ENCODE data around the gene COL19A1.
"Not testable (repeated sequence)": the region's sequence is repeated elsewhere in the genome, so short reads cannot be mapped to it uniquely, and the experiment has no call there.

Gene COL19A1

DNA sequence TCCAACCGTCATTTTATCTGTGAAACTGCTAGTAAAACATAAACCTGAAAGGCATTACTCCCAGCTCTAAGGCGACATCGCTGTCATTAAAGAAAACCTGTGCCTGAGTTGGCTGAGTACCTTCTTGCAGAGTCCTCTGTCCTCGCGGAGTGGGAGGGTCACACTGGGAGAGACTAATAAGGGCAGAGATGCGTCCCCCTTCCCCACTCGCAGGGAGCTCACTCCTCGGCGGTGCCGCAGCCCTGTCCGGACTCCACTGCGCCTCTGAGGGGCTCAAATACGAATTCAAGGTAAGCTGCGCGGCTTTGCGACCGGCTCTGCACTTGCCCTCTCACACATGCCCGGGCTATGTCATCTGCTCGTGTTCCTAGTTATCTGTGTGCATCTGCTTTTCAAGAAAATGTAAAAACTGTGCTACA is at the start of gene COL19A1:
Gene COL19A1, plus strand, starts transcription at position 206 of the 419 bp plus-strand sequence. CDS start 13,012 bp downstream, outside the sequence.
- DNase-seq = peak; percentile 58

DNA sequence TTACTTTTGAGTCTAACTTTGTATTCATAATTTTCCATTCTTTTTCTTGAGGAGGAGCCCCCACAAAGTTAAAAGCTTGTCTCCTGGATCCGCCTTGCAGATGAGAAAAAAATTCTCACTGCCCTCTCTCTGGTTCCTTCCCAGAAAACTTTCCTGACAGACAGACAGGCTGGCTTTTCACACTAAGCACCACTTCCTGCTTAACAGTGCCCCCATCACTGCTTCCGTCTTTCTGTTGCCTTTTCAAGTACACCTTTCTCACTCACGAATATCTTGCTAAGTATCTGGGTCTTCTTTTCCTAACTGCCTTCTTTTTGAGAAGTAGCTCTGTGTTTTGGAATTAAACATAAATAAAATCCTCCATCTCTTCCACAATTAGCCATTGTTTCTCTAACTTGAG is 49.8 kb upstream of the COL19A1 start:
- no peak for DNase-seq

DNA sequence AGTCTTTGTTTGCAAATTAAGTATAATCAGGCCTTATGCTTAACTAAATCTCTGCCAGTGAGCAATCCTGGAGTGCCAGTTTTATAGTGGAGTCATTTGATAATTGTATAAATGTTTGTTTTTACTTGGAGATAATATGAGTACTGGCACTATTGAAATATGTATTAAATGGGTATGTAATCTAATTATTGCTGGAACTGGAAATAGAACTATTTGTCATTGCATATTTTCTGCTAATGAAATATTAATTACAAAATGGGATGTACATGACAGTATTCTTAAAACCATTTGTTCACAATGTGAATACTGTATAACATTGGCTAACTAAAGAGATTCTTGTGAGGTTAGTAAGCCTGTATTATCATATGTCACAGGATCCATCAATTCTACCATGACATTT is 49.0 kb upstream of the COL19A1 start:
- DNase-seq = no peak

DNA sequence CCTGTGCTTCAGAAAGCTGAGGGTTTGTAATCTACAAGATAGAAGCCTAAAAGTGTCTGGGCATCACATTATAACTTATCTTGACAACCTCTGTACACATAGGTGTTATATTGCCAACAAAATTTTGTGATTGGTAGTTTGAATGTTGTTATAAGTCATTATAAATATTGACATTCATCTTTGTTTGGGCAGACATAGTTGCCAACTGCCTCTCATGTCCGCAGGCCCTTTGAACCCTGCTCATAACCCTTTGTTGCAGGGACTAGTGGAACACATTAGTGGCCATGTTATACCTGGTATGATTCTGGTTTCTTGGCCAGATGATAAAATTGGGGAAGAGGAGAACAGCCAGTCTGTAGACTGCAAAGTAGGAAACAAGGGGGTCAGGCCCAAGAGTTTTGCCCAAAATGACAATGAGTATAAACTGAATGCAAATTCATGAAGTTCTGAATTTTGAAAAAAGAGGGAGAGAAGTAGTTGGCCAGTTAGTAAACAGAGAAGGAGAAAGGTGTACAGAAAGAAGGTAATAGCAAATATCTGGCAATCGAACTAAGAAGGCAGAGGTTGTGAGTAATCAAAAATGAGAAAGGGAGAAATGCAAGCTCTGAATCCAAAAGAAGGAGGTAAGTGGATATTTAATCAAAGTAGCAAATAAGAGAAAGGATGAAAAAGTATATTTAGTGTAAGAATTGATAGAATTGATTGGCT is 48.0 kb upstream of the COL19A1 start:
- DNase-seq = no peak

DNA sequence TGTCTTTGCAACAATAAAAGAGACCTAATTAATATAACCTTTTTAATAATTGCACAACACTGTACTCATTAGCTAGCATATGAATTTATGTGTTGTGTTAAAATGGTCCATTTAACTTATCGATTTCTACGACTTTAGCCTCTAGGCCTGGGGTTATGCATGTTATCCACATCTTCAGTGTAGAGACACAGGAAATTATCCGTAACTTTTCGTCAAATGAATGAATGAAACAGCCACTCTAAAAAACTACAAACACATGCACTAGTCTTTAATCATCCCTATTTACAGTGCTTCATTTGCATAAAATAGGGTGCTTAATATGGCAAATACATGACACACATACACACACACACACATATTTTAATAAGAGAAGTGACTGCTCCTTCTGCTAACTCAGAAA is 47.2 kb upstream of the COL19A1 start:
- DNase-seq = no peak

DNA sequence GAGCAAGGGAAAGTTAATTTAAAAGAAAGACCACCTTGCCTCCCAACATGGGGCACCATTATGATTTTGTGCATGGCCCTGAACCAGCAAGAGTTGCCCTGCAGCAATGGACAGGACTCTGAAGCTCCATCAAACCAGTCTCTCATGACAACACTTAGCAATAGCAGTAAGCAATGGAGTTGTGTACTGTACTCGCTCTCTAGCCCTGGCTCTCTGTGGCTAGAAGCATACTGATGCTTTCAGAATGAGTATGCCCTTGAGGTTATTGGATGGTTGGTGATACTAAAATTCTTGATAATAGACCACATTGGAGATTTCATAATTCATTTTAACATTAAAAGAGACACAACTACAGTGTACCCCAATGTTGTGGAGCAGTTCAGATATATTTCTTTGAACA is 46.3 kb upstream of the COL19A1 start:
- no peak for DNase-seq

DNA sequence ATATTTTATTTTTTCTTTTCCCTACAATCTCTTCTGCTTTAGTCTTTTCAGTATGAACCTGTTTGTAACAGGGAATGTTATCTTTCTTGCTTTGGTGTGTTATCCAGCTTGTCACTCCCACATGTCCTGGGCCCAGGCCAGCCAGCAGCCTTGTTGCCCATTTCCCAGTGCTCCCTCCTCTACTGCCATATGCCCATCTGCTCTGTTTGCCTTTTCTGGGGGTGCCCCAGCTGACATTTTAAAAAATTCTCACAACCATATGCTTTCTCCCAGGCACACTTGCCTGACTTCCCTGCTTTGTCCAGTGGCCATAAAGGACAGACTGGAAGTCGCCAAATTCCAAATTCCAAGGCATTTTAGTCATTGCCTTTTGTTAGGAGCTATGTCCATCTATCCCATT is 45.9 kb upstream of the COL19A1 start:
- no peak for DNase-seq

DNA sequence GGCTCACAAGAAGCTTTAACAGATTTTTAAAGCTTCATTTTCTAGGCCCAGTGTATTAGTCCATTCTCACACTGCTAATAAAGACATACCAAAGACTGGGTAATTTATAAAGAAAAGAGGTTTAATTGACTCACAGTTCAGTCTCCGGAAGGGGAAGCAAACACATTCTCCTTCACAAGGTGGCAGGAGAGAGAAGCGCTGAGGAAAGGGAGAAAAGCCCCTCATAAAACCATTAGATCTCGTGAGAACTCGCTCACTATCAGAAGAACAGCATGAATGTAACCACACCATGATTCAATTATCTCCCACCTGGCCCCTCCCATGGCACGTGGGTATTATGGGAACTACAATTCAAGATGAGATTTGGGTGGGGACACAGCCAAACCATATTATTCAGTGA is 42.0 kb upstream of the COL19A1 start:
- DNase-seq = not testable (repeated sequence)

DNA sequence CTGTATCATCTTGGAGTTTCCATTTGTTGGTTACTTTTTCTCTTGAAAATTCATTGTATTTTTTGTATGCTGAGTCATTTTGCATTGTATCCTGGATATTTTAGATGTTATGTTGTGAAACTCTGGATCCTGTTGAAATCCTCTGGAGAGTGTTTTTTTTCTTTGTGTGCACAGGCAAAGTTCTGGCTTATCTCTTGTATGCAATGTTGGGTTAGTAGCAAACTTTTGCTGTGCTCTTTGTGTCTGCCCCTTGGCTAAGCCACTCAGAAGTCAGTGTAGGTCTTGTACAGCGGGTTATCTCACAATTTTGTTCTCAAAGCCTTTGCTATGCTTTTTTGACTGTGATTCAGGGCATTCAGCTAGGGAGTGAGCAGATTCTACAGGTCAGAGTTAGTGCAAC is 40.5 kb upstream of the COL19A1 start:
- DNase-seq = no peak

DNA sequence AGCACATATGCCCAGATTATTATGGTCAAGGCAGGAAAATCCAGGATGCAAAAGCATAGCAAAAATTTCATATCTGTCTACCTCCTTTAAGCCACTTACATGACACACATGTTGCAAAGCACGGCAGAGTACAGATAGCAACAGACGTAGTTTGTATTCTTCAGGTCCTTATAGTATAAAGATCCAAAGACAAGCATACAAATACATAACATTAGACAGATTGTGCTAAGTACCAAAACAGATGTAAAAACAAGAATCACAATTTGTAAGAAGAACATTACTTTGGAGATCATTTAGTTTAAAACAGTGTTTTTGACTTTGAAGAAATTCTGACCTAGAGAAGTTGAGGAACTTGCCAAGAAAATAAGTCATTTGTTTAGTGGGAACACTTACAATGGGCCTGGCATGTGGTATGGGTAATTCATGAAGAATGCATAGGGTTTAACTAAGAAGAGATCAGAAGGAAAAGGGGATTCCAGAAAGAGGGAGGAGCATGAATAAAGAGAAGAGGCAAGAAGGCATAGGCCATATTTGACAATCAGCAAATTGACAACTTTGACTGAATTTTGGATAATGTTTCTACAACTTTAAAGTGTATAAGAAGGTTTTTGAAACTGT is 39.0 kb upstream of the COL19A1 start:
- DNase-seq = no peak

DNA sequence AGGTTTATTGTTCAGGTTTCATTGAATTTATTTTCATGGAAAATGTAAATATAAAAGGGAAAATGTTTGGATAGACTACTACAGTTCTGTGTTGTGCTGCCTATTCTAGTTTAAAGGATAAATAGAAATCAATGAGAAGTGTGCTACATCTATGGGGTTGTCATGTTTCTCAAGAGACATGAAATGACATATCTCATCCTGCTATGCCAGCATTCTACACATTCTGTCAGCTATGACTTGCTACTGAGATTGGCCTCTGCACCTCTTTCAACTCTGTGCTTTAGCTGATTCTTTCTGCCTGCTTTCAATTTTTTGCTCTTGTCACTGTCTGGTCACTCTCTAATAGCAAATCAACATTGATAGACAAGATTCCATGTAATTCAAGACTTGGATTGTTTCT is 33.8 kb upstream of the COL19A1 start:
- DNase-seq = no peak

DNA sequence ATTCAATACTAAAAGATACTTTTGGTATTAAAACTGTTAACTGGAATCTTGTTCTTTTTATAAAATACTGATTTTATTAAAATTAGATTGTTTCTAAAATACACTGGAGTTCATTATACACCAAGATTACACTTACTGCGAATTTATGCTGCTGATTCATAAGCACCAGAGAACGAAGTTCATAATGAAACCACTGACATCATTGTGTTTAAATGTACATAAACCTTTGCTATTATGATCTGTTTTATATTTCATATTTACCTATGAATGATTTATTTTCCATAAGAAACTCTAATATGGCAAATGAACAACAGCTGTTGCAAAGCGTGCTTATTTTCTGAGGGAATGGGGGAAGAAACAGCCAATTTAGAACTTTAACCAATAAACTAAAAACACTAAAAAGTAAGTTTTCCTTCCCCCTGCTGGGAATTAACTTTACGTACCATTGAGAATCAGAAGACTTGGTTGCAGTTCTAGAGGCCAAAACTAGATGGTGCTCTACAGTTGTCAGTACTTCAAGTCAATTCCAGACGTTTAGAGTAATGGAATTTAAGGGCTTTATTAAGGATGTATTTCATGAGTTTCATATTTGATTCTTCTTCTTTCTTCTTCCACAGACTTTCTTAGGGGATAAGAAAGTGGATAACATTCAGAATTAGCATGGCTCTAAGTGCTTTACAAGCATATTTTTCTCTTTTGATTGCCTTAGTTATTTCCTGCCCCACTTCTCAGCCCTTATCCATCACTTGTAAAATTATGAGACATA is 30.8 kb upstream of the COL19A1 start:
- no peak for DNase-seq

DNA sequence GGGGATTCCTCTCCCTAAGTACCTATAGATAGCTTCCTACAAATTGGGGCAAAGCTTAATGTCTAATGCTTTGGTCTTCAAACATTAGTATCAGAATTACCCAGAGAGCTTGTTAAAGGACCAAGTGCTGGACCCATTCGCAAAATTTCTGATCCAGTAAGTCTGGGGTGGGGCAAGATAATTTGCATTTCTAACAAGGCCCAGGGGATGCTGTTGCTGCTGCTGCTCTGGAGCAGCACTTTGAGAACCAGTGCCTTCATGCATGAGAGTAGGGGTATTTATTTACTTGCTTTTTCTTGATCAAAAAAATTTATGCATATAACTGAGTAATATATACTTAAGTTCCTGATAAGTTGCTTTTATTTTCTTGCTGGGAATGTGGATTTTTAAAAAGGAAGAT is 24.5 kb upstream of the COL19A1 start:
- DNase-seq = no peak

DNA sequence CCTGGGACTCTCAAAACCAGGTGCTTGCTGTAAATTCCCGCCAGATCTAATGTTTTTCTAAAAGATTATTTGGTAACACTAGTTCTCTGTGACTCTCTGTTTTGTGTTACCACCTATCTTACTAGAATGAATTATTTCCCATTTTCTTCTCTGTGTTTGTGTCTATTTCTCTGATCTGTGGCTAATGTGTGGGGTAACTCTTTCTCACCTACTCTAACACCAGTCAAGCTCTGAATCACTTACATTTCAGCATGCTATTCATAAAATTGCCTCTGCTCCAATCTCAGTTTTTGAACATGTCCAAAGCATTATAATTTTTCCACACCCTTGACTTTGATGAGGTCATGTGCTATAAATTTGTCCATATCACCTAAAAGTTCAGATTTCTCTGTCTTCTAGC is 23.2 kb upstream of the COL19A1 start:
- DNase-seq = no peak

DNA sequence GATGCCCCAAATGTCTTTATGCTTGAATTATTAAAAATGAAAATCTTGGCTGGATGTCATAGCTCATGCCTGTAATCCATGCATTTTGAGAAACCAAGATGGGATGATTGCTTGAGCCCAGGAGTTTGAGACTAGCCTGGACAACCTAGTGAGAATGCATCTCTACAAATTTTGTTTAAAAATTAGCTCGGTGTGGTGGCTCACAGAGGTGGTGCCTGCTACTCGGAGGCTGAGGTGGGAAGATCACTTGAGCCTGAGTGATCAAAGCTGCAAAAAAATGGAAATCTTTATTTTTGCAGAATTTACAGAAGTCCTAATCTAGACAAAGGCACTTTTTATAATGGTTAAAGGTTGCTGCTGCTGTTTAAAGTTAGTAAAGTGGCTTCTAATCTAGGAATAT is 20.0 kb upstream of the COL19A1 start:
- no peak for DNase-seq

DNA sequence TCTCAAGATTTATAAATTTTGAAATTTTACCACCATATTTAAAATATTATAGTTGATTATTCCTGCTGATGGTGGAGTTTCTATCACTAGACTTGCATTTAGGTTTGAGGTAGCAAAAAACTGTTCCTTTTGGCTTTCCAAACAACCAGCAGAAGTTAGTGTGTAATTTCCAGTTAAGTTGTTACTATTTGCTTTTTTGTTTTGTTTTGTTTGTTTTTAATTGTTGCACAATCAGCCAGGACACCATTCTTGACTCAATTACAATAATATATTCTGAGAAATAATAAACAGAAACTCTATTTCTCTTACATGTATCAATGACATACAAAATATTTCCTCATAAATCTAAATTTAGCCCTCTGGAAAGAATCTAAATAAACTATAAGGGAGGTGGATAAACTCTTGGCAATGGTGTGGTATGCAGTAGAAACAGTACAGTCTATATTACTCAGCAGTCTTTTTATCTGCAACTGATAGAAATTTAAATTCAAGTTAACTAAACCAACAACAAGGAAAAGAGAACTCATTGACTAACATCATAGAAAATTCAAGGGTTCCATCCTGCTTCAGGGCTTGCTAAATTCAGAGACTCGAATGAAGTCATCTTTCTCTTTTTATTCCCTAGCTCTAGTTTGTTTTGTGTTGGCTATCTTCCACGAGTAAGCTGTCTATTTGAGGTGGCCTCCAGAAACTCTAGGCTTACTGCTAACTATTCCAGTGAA is 19.4 kb upstream of the COL19A1 start:
- DNase-seq = no peak

DNA sequence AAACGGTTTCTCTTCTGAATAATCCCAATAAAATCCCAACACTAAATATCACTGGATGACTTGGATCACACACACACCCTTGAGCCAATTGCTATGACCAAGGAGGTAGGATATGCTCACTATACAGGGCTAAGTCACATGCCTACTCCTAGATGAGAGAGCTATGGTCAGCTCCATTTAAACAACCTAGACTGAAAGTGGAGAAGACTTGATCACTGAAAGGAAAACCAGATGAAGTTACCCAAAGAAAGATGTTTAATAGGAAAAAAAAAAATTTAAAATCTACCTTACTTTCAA is 18.9 kb upstream of the COL19A1 start:
- DNase-seq = no peak

DNA sequence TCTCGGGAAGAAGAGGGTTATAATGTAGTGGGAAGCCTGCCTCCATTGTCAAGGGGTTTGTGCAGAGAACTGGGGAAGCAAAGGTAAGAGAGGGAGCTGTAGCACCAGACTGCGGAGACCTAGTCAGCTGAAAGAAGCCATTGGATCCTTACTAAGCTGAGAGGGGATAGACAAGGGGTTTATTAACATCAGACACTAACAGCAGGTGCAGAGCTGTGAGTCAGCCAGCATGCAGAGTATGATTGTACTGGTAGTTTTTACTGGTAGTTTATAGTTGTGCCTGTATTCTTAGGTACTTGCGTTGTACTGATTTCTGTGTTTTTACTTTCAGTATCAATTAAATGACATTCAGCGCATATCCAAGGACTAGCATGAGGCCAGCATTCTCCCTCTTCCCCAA is 17.8 kb upstream of the COL19A1 start:
- DNase-seq = no peak

DNA sequence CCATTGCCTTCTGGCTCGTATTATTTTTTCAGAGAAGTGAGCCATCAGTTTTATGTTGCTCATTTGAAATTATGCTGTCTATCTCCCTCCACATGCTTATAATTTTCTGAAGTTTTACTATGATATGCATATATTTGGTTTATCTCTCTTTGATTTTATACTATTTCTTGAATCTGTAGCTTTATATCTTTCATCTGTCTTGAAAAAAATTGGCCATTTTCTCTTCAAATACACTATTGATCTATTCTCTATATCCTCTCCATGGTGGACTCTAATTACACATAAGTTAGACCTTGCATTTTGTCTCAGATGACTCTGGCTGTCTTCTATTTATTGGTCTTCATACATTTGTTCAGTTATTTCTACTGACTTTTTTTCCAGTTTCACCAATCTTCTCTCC is 13.7 kb upstream of the COL19A1 start:
- no peak for DNase-seq

DNA sequence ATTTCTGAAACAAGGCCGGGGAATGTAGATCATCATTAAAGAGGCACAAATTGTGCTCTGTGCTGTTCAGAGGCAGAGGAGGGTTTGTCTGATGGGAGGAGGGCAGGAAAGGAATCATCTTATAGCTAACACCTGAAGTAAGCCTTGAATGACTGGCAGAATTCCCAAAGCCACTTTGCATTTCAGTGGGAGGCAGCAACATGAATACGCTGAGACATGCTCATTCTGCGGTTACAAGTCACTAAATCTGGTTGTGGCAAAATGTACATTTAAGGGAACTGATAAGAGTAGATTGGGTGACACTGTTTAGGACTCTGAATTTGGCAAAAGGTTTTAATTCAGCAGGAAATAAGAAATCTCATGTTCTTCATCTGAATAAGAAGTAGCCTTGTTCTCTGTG is 4.4 kb upstream of the COL19A1 start:
- DNase-seq = no peak

DNA sequence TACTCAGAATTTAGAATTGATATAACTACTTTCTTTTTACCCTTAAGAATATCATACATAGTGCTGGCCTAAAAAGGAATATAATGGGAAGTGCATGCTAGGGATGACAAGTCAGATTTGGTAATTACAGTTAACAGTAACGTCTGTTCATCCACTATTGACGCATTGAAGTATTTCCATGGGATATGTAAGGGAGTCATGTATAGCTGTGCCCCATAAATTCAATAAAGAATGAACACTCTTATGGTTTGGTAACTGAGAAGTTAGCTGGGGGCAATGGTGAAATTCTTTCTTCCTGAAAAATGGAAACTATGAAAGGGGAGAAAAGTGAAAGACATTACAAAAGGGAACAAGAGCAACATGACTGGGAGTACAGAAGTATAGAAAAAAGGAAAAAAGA is 2.6 kb upstream of the COL19A1 start:
- DNase-seq = no peak

DNA sequence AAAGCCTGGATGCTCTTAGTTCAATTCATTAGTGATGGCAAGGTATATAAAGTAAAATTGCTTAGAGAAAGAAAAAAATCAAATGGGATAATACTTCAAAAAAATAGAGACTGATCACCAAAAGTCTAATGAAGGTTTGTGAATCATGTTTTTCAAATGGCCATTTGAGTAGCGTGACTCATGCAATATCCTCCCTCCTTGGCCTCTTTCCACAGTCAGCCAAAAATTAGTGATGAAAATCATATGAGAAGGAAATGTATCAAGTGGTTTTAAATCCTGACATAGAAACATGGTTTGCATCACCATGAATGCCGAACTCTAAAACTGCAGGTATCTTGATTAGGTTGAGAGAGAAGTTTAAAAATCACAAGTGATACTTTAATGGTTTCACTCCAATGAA is 1.2 kb upstream of the COL19A1 start:
- DNase-seq = no peak

DNA sequence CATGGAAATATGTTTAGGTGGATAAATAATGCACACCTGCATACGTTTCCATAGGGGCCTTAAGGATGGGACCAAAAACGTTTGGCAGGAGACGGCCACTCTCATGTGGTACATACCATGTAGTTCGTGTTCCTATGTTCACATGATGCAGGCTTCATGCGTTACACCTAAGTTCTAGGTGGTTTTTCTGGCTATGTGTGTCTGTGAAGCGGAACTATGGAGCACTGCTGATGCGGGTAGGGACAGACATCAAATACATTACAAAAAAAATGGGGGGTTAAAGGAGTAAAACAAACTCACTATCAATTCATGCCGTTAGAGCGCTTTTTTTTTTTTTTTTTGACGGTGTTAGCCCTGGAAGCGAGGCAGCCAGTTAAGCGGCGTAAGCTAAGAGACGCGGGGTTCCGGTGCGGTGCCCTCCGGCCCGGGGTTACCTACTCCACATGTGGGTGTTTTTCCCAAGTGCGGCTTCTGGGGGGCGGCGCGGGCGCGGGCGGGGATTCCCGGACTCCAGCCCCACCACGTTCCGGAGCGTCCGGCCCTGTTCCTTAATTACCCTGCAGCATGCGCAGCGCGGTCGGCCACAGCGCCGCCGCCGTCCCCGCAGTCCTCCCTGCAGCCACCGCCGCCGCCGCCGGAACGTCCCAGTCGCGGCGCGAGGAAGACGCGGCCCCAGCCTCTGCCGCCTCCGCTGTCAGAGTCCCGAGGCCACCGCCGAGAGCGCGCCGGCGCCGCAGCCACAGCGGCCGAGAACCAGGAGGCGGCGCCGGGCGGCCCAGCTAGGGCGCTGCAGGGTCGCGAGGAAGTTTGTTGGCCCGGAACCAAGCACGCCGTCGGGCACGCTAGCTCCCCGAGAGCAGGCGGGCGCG is 648 bp downstream of the COL19A1 start:
- DNase-seq = peak; percentile 69
